GM23248 (cell line): ENCODE measurements around the gene WBP2NL. TPM values are rescaled to one million over a fixed set of nuclear protein-coding genes. Genes with fewer than 3 reads are reported as not detected.
"Not testable (repeated sequence)": the region's sequence is repeated elsewhere in the genome, so short reads cannot be mapped to it uniquely, and the experiment has no call there.

Experiments used
- DNase-seq: peaks from one replicate; pipeline ENCODE4 v3.0.0-alpha.2; 2015
- H2AFZ ChIP-seq: fragments of 200-600 bp; sonication (generic); 2 replicates; pipeline ENCODE4 v1.6.1; 2016; ENCODE audit warnings: antibody characterized with exemption
- H3F3A ChIP-seq: fragments of 200-600 bp; sonication (generic); 2 replicates; pipeline ENCODE4 v1.6.1; 2016; ENCODE audit warnings: mild to moderate bottlenecking, antibody characterized with exemption, mixed run types; ENCODE audit not compliant: insufficient read depth
- H3K27ac ChIP-seq: fragments of 200-600 bp; sonication (generic); 2 replicates; pipeline ENCODE4 v1.5.1; 2016; ENCODE audit warnings: mild to moderate bottlenecking
- H3K27me3 ChIP-seq: fragments of 200-600 bp; sonication (generic); replicated peaks from 2 replicates; pipeline ENCODE4 v1.6.1; 2016; ENCODE audit warnings: mild to moderate bottlenecking; ENCODE audit not compliant: insufficient read depth
- H3K36me3 ChIP-seq: fragments of 200-600 bp; sonication (generic); 2 replicates; pipeline ENCODE4 v1.6.1; 2016; ENCODE audit warnings: low read depth, mild to moderate bottlenecking
- H3K4me1 ChIP-seq: fragments of 200-600 bp; sonication (generic); 2 replicates; pipeline ENCODE4 v1.6.1; 2016; ENCODE audit warnings: mild to moderate bottlenecking; ENCODE audit not compliant: insufficient read depth
- H3K4me2 ChIP-seq: fragments of 200-600 bp; sonication (generic); one replicate; pipeline ENCODE4 v1.6.1; 2016; ENCODE audit warnings: mild to moderate bottlenecking; ENCODE audit not compliant: unreplicated experiment
- H3K4me3 ChIP-seq: fragments of 200-600 bp; sonication (generic); 2 replicates; pipeline ENCODE4 v1.5.1; 2016; ENCODE audit warnings: mild to moderate bottlenecking
- H3K79me2 ChIP-seq: fragments of 200-600 bp; sonication (generic); 2 replicates; pipeline ENCODE4 v1.6.1; 2016; ENCODE audit warnings: mild to moderate bottlenecking; ENCODE audit not compliant: insufficient read depth
- H3K9ac ChIP-seq: fragments of 200-600 bp; sonication (generic); 2 replicates; pipeline ENCODE4 v1.6.1; 2016; ENCODE audit warnings: mild to moderate bottlenecking
- H3K9me2 ChIP-seq: fragments of 200-600 bp; sonication (generic); 2 replicates; pipeline ENCODE4 v1.6.1; 2016; ENCODE audit warnings: mixed run types, mild to moderate bottlenecking, moderate library complexity; ENCODE audit not compliant: insufficient read depth
- H3K9me3 ChIP-seq: fragments of 200-600 bp; sonication (generic); one replicate; pipeline ENCODE4 v1.6.1; 2017; ENCODE audit warnings: low read depth
- H4K20me1 ChIP-seq: fragments of 200-600 bp; sonication (generic); 2 replicates; pipeline ENCODE4 v1.6.0; 2016; ENCODE audit not compliant: insufficient read depth
- EZH2 ChIP-seq: fragments of 200-600 bp; sonication (generic); IDR thresholded peaks from 2 replicates; pipeline ENCODE4 v1.6.1; 2018; ENCODE audit warnings: antibody characterized with exemption, mild to moderate bottlenecking; ENCODE audit not compliant: insufficient read depth, poor library complexity, severe bottlenecking
- EZH2phosphoT487 ChIP-seq: fragments of 200-600 bp; sonication (generic); IDR thresholded peaks from 2 replicates; pipeline ENCODE4 v1.6.1; 2018; ENCODE audit warnings: antibody characterized with exemption, moderate library complexity, mild to moderate bottlenecking, low read depth; ENCODE audit not compliant: insufficient read depth
- WGBS, 2 experiments: methylation state at CpG; one replicate each; pipeline ENCODE4 v1.1.6; 2015 to 2017; ENCODE audit warnings: low lambda C conversion rate in 2 of 2, low coverage in 1 of 2; ENCODE audit errors: missing lambda C conversion rate in 2 of 2; 5-methylcytosine and 5-hydroxymethylcytosine counted together
- in situ Hi-C: fragments of 300-500 bp; cut with MboI; formaldehyde crosslinking; loops from 2 replicates; pipeline ENCODE4 v1.15.0; 2020
- polyA plus RNA-seq: library from polyadenylated mRNA; unstranded; fragments of >200 nt; fragmentation: Nextera tagmentation; extraction: Ambion mirVana; gene quantifications from 2 replicates; pipeline ENCODE4 v1.2.1, GENCODE V29; 2016
- total RNA-seq: library from RNA; depleted of rRNA; stranded (reverse); fragments of >200 nt; shearing (Covaris generic); gene quantifications from 2 replicates; pipeline ENCODE4 v1.2.3, GENCODE V29; 2014

WBP2NL gene
- total and polyA plus RNA-seq, 2 experiments from 2014 or later = 0.14 to 0.43 TPM

GRCh38 chr22:42069801-42070516, 71.4 kb downstream of the WBP2NL start:
- Histone ChIP-seq H3K9ac (peak overlapping the region; percentile 80), H3K27me3 (no peaks in the 10 kb centered on the region), H3K9me2 (no peaks in the 10 kb centered on the region), H3K36me3 (no peaks in the 10 kb centered on the region), H3F3A (peaks cover 9% of the 10 kb centered on the region; the same call in 1 of the 2 replicates), H3K4me2 (peak overlapping the region; percentile 91), H3K4me3 (peak overlapping the region; percentile 71), H3K27ac (peak overlapping the region; percentile 88), H2AFZ (peak overlapping the region; percentile 83), H4K20me1 (no peaks in the 10 kb centered on the region), H3K4me1 (peaks cover 19% of the 10 kb centered on the region), H3K9me3 (no peaks in the 10 kb centered on the region), H3K79me2 (peaks cover 19% of the 10 kb centered on the region)
- in situ Hi-C loops = no loop called here
- DNase-seq = no peak
- TF ChIP-seq EZH2phosphoT487 = no peak
- TF ChIP-seq EZH2 = no peak
- 14 to 20% methylated on average over 19 of the region's 19 CpGs for whole genome bisulfite sequencing, 2 experiments

- Histone ChIP-seq H3K27me3 (no peaks in the 10 kb centered on the region), H3K4me1 (peaks cover 24% of the 10 kb centered on the region), H2AFZ (peak within 1 kb of the TSS; percentile 83), H3F3A (peaks cover 11% of the 10 kb centered on the region), H3K9ac (peak within 1 kb of the TSS; percentile 80), H3K4me2 (peak within 1 kb of the TSS; percentile 91), H3K9me2 (no peaks in the 10 kb centered on the region), H3K79me2 (peaks cover 27% of the 10 kb centered on the region), H3K27ac (peak within 1 kb of the TSS; percentile 88), H4K20me1 (no peaks in the 10 kb centered on the region), H3K9me3 (no peaks in the 10 kb centered on the region), H3K4me3 (peak within 1 kb of the TSS; percentile 71), H3K36me3 (no peaks in the 10 kb centered on the region)
- 1 to 2% methylated on average over 56 of the region's 56 CpGs for WGBS, 2 experiments
- in situ Hi-C loops = no loop called here
- TF ChIP-seq EZH2phosphoT487 (no peak), EZH2 (no peak)
- peak; percentile 99 for DNase-seq
Observed at GRCh38 chr22:42070517-42071422, 72.2 kb downstream of the WBP2NL start, which contains the start of gene NAGA. Gene NAGA, minus strand, starts transcription at chr22:42070812. Its CDS starts 515 bp downstream, at chr22:42070297.

- in situ Hi-C loops = not testable (repeated sequence)
Observed at GRCh38 chr22:42071508-42071907, 72.9 kb downstream of the WBP2NL start.

GRCh38 chr22:42072606-42073330, 74.2 kb downstream of the WBP2NL start:
- no peak overlapping the region for H3K9ac ChIP-seq
- no peak overlapping the region for H3K27ac ChIP-seq
- in situ Hi-C loops = no loop called here
- H3K4me3 ChIP-seq = no peak overlapping the region
- DNase-seq = peak; percentile 33
- no peaks in the 10 kb centered on the region for H3K9me3 ChIP-seq
- peak overlapping the region; percentile 79; the same call in 1 of the 2 replicates for H2AFZ ChIP-seq
- no peak overlapping the region for H3K4me2 ChIP-seq
- peaks cover 36% of the 10 kb centered on the region for H3K79me2 ChIP-seq
- H3K4me1 ChIP-seq = peaks cover 24% of the 10 kb centered on the region
- no peaks in the 10 kb centered on the region for H3K36me3 ChIP-seq
- no peaks in the 10 kb centered on the region for H4K20me1 ChIP-seq
- peaks cover 22% of the 10 kb centered on the region for H3F3A ChIP-seq
- 68 to 71% methylated on average over 8 of the region's 8 CpGs for WGBS, 2 experiments
- H3K9me2 ChIP-seq = no peaks in the 10 kb centered on the region
- TF ChIP-seq EZH2phosphoT487 (no peak), EZH2 (no peak)
- no peaks in the 10 kb centered on the region for H3K27me3 ChIP-seq

More at GRCh38 chr22:42071508-42071907, 72.9 kb downstream of the WBP2NL start:
- not testable (repeated sequence) for H4K20me1 ChIP-seq, H3K9me2 ChIP-seq, DNase-seq, H3K9me3 ChIP-seq, H3K27me3 ChIP-seq, H3K36me3 ChIP-seq
- H3K9ac ChIP-seq = peak overlapping the region; percentile 80
- peak overlapping the region; percentile 71 for H3K4me3 ChIP-seq
- H3K4me1 ChIP-seq = peaks cover 24% of the 10 kb centered on the region
- peaks cover 16% of the 10 kb centered on the region for H3F3A ChIP-seq
- H3K4me2 ChIP-seq = peak overlapping the region; percentile 91
- 64 to 73% methylated on average over 7 of the region's 7 CpGs for WGBS, 2 experiments
- peak overlapping the region; percentile 83 for H2AFZ ChIP-seq
- peaks cover 35% of the 10 kb centered on the region for H3K79me2 ChIP-seq
- H3K27ac ChIP-seq = peak overlapping the region; percentile 88
